Non-pigmented ciliary epithelial cell (primary cell): ENCODE data around the gene PRRT2.
A peak's percentile ranks its signal among the peaks of the same experiment; 100 is the strongest.
"Not testable (repeated sequence)": the region's sequence is repeated elsewhere in the genome, so short reads cannot be mapped to it uniquely, and the experiment has no call there.

ENCODE experiments used
- DNase-seq: peaks from one replicate; pipeline ENCODE4 v3.0.0-alpha.2; 2010; ENCODE audit warnings: low read depth

Gene PRRT2

DNA sequence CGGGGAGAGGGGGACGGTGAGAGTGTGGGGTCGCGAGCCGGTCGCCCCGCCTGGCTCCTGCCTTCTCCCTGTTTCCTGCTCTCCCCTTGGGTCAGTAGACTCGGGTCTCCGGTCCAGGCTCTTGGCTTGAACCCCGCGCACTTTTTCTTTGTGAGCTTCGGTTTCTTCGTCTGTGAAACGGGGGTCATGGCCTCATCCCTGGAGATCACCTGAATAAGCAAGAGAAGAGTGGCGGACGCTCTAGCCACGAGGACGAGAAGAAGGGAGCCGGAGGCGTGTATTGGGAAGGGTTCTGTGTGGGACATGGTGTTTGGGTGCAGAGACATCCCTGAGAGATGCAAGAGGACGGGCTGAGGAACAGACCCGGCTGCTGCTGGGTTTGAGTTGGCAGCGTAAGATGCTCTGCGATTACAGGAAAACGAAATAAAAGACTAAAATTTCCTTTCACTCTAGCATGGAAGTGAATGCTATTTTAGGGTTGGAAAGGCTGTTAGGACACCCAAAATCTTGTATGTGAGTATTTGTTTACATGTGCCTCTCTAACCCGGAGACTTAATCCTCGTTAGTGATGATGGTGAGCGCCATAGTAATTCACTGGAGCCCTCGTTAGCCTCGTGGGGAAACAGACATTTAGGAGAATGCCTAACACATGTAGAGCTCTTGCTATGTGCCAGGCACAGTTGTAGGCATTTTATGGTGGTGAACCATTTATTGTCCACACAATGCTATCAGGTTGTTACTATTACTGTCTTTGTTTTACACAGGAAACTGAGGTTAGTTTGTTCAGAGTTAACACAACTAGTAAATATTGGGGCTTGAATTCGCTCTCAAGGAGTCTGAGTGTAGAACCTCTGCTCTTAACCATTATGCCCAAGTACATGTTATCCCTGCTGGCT, 20.8 kb upstream of the PRRT2 start:
- DNase-seq, result no peak

GRCh38 chr16:29791845-29792807, 19.9 kb upstream of the PRRT2 start:
- no peak for DNase-seq

DNA sequence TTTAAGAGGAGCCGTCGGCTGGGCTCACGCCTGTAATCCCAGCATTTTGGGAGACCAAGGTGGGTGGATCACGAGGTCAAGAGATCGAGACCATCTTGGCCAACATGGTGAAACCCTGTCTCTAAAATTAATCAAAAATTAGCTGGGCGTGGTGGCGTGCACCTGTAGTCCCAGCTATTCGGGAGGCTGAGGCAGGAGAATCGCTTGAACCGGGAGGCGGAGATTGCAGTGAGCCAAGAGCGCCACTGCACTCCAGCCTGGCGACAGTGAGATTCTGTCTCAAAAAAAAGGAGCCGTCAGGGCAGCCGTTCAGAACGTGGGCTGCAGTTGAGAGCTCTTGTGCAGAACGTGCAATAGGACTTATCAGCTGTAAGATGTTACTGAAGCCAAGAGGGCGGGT, 18.8 kb upstream of the PRRT2 start:
- DNase-seq, result not testable (repeated sequence)

DNA sequence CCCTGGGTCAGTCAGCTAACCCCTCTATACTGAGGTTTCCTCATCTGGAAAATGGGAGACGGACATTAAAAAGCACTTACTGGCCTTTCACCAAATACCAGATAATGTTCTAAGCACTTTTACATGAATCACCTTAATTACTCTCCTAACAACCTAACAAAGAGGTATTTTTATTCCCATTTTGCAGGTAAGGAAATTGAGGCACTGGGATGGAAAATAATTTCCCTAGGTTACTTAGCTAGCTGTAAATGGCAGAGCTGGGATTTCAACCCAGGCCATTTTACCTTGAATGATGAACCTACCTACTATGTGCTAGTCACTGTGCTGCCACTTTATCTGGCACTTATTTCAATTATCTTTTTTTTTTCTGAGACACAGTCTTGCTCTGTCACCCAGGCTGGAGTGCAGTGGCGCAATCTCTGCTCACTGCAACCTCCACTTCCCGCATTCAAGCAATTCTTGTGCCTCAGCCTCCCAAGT, 17.7 kb upstream of the PRRT2 start:
- no peak for DNase-seq

GRCh38 chr16:29802416-29802935, 9.5 kb upstream of the PRRT2 start:
- DNase-seq, result no peak

DNA sequence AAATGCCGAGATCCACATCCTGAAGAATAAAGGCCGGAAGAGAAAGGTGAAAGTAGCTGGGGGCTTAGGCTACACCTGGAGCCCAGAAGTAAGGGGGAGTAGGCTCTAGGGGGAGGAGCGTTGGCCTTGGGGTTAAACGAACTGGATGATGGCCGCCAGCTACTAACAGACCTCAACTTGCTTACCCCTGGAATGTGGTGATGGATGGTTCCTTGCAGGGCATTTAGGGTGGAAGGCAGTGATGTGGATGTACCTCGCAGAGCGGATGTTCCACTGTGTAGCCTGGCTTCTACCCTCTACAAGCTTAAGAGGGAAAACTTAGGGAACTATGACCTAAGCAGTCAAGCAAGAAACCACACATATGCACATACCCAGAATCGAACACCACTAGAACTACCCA, 8.0 kb upstream of the PRRT2 start:
- DNase-seq, result no peak

DNA sequence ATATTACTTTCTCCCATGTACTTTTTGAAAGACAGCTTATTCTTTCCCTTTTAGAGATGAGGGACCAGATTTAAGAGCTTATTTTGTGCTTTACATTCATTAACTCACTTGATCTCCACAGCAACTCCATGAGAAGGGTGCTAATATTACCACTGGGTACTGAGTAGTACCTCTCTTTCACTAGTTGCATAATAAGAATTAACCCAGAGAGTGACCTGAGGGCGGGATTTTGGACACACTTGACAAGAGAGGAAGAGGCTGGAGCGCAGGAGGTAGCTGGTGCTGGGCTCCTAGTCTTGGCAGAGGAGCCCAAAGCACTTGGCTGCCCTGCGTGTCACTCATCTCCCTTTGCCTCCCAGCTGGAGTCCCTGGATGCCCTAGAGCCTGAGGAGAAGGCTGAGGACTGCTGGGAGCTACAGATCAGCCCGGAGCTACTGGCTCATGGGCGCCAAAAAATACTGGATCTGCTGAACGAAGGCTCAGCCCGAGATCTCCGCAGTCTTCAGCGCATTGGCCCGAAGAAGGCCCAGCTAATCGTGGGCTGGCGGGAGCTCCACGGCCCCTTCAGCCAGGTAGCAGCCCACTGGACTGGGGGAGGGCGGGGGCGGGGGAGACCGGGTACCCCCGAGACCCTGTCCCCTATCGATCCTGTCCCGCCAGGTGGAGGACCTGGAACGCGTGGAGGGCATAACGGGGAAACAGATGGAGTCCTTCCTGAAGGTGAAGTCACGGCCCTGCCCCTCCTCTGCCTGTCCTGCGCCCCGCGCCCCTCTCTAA, 7.3 kb upstream of the PRRT2 start:
- DNase-seq, result no peak

GRCh38 chr16:29805232-29806098, 6.5 kb upstream of the PRRT2 start:
- peak; percentile 81 for DNase-seq

DNA sequence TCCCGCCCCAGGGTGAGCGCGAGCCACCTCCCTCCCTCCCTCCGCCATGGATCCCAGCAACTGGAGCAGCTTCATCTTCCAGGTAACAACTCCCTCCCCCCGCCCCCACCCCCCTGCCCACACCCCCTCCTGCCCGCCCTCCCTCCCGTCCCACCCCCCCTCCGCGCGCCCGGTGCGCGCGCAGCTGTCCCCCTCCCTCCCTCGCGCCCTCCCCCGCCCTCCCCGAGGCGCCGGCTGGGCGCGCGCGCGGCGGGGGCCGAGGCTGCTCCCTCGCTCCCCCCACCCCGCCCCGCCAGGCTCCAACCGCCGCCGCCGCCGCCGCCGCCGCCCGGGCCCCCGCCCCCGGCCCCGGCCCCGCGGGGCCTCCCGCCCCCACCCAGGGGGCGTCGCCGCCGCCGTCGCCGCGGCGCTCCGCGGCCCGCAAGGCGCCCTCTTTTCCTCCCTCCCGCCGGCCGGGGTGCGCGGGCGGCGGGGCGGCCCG, 5.9 kb upstream of the PRRT2 start, which contains the start of gene MAZ:
Gene MAZ, plus strand, starts transcription at position 431 of the 481 bp plus-strand sequence. CDS start 173 bp downstream, outside the sequence.
- no peak for DNase-seq

DNA sequence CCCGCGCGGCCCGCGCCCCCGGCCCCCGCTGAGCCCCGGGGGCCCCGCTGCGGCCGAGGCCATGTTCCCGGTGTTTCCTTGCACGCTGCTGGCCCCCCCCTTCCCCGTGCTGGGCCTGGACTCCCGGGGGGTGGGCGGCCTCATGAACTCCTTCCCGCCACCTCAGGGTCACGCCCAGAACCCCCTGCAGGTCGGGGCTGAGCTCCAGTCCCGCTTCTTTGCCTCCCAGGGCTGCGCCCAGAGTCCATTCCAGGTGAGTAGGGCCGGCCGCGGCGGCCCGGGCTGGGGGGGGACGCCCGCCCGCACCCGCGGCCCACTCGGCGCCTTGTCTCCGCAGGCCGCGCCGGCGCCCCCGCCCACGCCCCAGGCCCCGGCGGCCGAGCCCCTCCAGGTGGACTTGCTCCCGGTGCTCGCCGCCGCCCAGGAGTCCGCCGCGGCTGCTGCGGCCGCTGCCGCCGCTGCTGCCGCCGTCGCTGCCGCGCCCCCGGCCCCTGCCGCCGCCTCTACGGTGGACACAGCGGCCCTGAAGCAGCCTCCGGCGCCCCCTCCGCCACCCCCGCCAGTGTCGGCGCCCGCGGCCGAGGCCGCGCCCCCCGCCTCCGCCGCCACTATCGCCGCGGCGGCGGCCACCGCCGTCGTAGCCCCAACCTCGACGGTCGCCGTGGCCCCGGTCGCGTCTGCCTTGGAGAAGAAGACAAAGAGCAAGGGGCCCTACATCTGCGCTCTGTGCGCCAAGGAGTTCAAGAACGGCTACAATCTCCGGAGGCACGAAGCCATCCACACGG, 5.2 kb upstream of the PRRT2 start:
- no peak for DNase-seq

DNA sequence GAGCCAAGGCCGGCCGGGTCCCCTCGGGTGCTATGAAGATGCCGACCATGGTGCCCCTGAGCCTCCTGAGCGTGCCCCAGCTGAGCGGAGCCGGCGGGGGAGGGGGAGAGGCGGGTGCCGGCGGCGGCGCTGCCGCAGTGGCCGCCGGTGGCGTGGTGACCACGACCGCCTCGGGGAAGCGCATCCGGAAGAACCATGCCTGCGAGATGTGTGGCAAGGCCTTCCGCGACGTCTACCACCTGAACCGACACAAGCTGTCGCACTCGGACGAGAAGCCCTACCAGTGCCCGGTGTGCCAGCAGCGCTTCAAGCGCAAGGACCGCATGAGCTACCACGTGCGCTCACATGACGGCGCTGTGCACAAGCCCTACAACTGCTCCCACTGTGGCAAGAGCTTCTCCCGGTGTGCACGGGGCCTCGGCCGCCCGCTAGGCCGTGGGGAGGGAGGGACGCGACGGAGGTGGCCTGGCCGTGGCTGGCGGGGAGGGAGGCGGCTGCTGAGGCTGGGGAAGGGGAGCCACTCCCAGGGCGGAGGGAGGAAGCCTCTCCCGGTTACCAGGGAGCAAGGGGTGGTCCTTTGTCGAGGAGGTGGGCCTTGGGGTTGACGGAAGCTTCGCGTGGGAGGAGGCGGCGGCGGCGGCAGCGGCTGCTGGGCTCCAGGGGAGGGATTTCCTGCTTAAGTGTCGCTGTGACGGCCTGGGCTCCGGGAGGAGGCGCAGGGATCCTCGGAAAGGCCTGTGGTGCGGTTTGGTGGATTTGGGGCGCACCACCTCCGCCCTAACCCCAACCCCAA, 4.4 kb upstream of the PRRT2 start:
- peak; percentile 67 for DNase-seq

GRCh38 chr16:29808219-29808900, 3.6 kb upstream of the PRRT2 start:
- DNase-seq, result no peak

- no peak for DNase-seq
Measured at GRCh38 chr16:29809031-29809747, 2.8 kb upstream of the PRRT2 start.

GRCh38 chr16:29809850-29810698, 1.9 kb upstream of the PRRT2 start:
- DNase-seq, result no peak

GRCh38 chr16:29810699-29811169, 1.3 kb upstream of the PRRT2 start:
- DNase-seq, result no peak

DNA sequence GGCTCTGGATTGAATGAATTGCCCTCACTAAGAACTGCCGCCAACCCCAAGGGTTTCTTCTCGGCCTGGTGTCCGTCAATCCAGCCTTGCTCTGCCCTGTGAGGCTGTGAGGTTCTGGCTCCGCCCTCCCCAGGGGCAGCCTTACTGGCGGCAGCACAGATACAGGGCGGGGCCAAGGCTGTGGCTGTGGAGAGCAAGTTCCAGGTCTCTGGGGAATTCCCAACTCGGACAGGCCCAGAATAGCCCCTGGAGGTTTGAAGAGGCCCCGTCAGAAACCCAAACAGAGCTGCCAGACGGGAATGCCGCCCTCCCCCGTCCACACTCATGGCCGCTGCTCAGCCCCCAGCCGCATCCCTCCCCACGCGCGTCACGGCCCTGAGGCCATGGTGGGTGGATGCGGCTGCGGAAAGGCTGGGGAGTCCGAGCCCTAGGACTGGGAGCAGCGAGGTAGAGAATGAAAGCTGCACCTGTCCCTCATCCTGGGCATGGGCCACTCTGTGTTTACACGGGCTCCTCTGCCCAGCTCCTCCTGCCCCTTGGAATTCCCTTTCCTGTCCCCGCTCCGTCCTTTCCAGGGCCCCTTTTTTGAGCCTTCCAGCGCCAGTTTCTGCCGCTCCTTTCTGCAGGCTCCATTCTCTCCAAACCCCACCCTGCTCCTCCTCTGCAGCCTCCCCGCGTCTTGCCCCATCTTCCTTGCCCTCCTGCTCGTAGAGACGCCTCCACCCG, 660 bp upstream of the PRRT2 start:
- peak; percentile 90 for DNase-seq
